Thyroid gland (tissue), 4 donors: ENCODE data around the gene PRXL2B.

Experiments used
- POLR2A ChIP-seq, 2 donors: fragments of 450-650 bp; IDR thresholded peaks; one replicate each; pipeline ENCODE4 v1.6.1; 2017; ENCODE audit warnings: antibody characterized with exemption in 2 of 2, mild to moderate bottlenecking in 2 of 2, moderate library complexity in 1 of 2
- TF ChIP-seq, protein P1 (sequence below), 6 experiments: fragments of 200-600 bp in 3 of 6; fragments of 450-650 bp in 3 of 6; sonication (generic) in 3 of 6; IDR thresholded peaks; one replicate each; pipeline ENCODE4 v1.5.1; 2016 to 2019; ENCODE audit warnings: antibody characterized with exemption in 6 of 6, mild to moderate bottlenecking in 2 of 6, inconsistent platforms in 1 of 6, moderate library complexity in 1 of 6

DNA sequence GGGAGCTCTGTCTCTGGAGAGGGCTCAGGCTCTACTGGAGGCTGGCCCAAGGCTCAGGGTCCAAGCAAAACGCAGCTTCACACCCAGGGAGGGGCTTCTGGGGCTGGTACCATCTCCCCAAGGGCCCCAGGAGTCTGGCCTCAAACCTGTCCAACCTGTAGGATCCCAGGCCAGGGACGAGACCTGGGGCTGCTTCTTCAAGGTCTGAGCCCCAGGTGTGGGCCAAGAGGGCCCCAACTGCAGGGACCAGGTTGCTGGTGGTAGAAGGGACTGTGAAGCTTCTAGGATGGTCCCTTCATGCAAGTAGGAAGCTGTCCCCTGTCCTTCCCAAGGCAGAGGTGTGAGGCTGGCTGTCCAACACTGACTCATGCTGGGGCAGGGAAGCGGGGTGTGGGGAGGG is 54.0 kb downstream of the PRXL2B start:
- TF ChIP-seq, protein P1, sequence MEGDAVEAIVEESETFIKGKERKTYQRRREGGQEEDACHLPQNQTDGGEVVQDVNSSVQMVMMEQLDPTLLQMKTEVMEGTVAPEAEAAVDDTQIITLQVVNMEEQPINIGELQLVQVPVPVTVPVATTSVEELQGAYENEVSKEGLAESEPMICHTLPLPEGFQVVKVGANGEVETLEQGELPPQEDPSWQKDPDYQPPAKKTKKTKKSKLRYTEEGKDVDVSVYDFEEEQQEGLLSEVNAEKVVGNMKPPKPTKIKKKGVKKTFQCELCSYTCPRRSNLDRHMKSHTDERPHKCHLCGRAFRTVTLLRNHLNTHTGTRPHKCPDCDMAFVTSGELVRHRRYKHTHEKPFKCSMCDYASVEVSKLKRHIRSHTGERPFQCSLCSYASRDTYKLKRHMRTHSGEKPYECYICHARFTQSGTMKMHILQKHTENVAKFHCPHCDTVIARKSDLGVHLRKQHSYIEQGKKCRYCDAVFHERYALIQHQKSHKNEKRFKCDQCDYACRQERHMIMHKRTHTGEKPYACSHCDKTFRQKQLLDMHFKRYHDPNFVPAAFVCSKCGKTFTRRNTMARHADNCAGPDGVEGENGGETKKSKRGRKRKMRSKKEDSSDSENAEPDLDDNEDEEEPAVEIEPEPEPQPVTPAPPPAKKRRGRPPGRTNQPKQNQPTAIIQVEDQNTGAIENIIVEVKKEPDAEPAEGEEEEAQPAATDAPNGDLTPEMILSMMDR (IDR thresholded peaks at IDR 0.05): no peak
- no peak for TF ChIP-seq POLR2A (IDR thresholded peaks at IDR 0.05)
